Breast epithelium (tissue), 3 donors: Measurements from ENCODE around the gene BCAT1.

Experiments
- CTCF ChIP-seq, 3 donors: fragments of 450-650 bp; IDR thresholded peaks; one replicate each; pipeline ENCODE4 v1.5.1; 2016 to 2017; ENCODE audit warnings: antibody characterized with exemption in 3 of 3, mild to moderate bottlenecking in 3 of 3, moderate library complexity in 3 of 3
- POLR2A ChIP-seq: fragments of 450-650 bp; IDR thresholded peaks from one replicate; pipeline ENCODE4 v1.6.1; 2016; ENCODE audit warnings: antibody characterized with exemption, mild to moderate bottlenecking, moderate library complexity
- POLR2AphosphoS5 ChIP-seq, 3 donors: sonication (generic); formaldehyde crosslinking; IDR thresholded peaks; one replicate each; pipeline ENCODE4 v1.6.1; 2017; ENCODE audit warnings: antibody characterized with exemption in 3 of 3

DNA sequence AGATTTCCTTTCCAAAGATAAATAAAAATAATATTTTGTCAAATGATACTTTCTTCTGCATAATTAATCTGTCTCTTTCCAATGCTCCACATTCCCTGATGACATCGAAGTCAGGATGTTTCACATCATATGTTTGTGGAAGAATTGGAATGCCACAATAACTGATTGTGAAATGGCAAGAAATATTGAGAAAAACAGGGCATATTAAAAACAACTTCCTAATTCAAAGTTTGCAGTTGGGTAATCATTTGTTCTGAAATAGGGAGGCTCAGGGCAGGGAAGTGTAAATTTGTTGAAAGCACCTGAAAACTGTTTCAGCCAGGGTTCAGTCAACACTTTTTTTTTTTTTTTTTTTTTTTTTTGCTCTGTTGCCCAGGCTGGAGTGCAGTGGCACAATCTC lies 50.7 kb downstream of the BCAT1 start:
- TF ChIP-seq CTCF (IDR thresholded peaks at IDR 0.05) (no peak), POLR2AphosphoS5 (IDR thresholded peaks at IDR 0.05) (no peak), POLR2A (no peak)
